OCI-LY3 (cell line): Measurements from ENCODE around the gene OPTC.

ENCODE experiments used
- CTCF ChIP-seq: fragments of 200-600, 300-600 bp; sonication (generic); IDR thresholded peaks from 2 replicates; pipeline ENCODE4 v1.5.1; 2014; ENCODE audit warnings: antibody characterized with exemption, low read length, low read depth
- EZH2phosphoT487 ChIP-seq: fragments of 200-600 bp; shearing (Covaris generic); IDR thresholded peaks from 2 replicates; pipeline ENCODE4 v1.6.1; 2018; ENCODE audit warnings: antibody characterized with exemption, mixed run types, low read depth

DNA sequence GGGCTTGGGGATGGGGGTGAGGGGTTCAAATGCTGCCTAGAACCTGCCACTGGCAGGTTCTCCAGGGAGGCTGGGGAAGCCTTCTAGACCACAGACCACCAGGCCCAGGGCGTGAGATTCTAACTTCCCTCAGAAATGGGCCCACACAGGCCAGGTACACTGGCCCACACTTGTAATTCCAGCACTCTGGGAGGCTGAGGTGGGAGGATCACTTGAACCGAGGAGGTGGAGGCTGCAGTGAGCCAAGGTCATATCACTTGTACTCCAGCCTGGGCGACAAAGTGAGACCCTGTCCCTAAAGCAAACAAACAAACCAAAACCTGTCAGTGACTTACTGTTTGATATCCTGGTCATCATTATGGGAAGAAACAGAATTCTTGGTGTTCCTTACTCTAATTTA, 31.7 kb downstream of the OPTC start:
- TF ChIP-seq CTCF (no peak), EZH2phosphoT487 (no peak)
